CD4-positive, alpha-beta memory T cell (primary cell): ENCODE results near the gene CELF2. TPM values are rescaled to one million over a fixed set of nuclear protein-coding genes. Genes with fewer than 3 reads are reported as not detected.

ENCODE experiments used
- CTCF ChIA-PET: fragments of 350-600 bp; sonication (Branson Sonifier 250); formaldehyde crosslinking; loops from one replicate; lab custom pipeline; 2021; ENCODE audit warnings: inconsistent platforms; ENCODE audit not compliant: partially characterized antibody; lab: Charles Lee
- POLR2A ChIA-PET: fragments of 350-600 bp; sonication (Branson Sonifier 250); formaldehyde crosslinking; loops from one replicate; lab custom pipeline; 2021; ENCODE audit not compliant: partially characterized antibody; lab: Charles Lee
- DNase-seq, 5 donors: peaks; one replicate each; pipeline versions ENCODE4 v3.0.0 to v3.0.0-alpha.2; 2020 to 2022; ENCODE audit warnings: mixed read lengths in 1 of 5
- H3K27ac ChIP-seq: one replicate; pipeline ENCODE4 v1.7.0; 2013; ENCODE audit warnings: low read depth, low read length
- H3K27me3 ChIP-seq: 2 replicates; pipeline ENCODE4 v1.7.0; 2013; ENCODE audit warnings: mild to moderate bottlenecking, low read length, moderate library complexity; ENCODE audit not compliant: insufficient read depth
- H3K36me3 ChIP-seq: 2 replicates; pipeline ENCODE4 v1.7.0; 2013; ENCODE audit warnings: mild to moderate bottlenecking, low read length, moderate library complexity; ENCODE audit not compliant: insufficient read depth
- H3K4me1 ChIP-seq: 2 replicates; pipeline ENCODE4 v1.7.0; 2013; ENCODE audit warnings: mild to moderate bottlenecking, low read length, moderate library complexity; ENCODE audit not compliant: insufficient read depth
- H3K4me3 ChIP-seq, 2 donors: one replicate each; pipeline ENCODE4 v1.7.0; 2013; ENCODE audit warnings: low read length in 2 of 2, mild to moderate bottlenecking in 1 of 2
- H3K9me3 ChIP-seq, 2 donors: one replicate each; pipeline ENCODE4 v1.7.0; 2013; ENCODE audit warnings: low read length in 2 of 2, control low read depth in 1 of 2; ENCODE audit not compliant: control insufficient read depth in 1 of 2
- H3K27ac Mint-ChIP-seq, 7 donors: one replicate each; pipeline ENCODE4 v1.8.0; 2020 to 2021; ENCODE audit warnings: mixed read lengths in 7 of 7, mild to moderate bottlenecking in 6 of 7, inconsistent platforms in 3 of 7, moderate library complexity in 3 of 7
- H3K27me3 Mint-ChIP-seq, 2 donors: one replicate each; pipeline ENCODE4 v1.8.0; 2020 to 2021; ENCODE audit warnings: mixed read lengths in 2 of 2
- H3K36me3 Mint-ChIP-seq, 2 donors: one replicate each; pipeline ENCODE4 v1.8.0; 2020 to 2021; ENCODE audit warnings: mixed read lengths in 2 of 2, inconsistent platforms in 1 of 2, mild to moderate bottlenecking in 1 of 2
- H3K4me1 Mint-ChIP-seq, 4 donors: one replicate each; pipeline ENCODE4 v1.8.0; 2020 to 2021; ENCODE audit warnings: mixed read lengths in 4 of 4, mild to moderate bottlenecking in 1 of 4
- H3K4me3 Mint-ChIP-seq, 8 donors: one replicate each; pipeline ENCODE4 v1.8.0; 2020 to 2021; ENCODE audit warnings: mixed read lengths in 8 of 8, mild to moderate bottlenecking in 7 of 8, moderate library complexity in 6 of 8, inconsistent platforms in 3 of 8
- H3K9me3 Mint-ChIP-seq, 8 donors: one replicate each; pipeline ENCODE4 v1.8.0; 2020 to 2021; ENCODE audit warnings: mixed read lengths in 8 of 8, mild to moderate bottlenecking in 5 of 8, inconsistent platforms in 3 of 8, moderate library complexity in 1 of 8
- intact Hi-C: fragments of 100-400 bp; cut with micrococcal nuclease; formaldehyde crosslinking; loops from one replicate; pipeline ENCODE4 v1.15.1; 2023
- polyA plus RNA-seq, 2 donors: library from polyadenylated mRNA; unstranded; fragments of 300-500 nt; fragmentation: Illumina TruSeq; gene quantifications; one replicate each; pipeline ENCODE4 v1.2.3, GENCODE V29; 2021
- total RNA-seq, 2 experiments: library from RNA; stranded (reverse); gene quantifications; one replicate each; pipeline ENCODE4 v1.2.3, GENCODE V29; 2021

CELF2 gene
- total and polyA plus RNA-seq, 4 experiments from 2014 or later, result 122 to 180 (median 167) TPM

DNA sequence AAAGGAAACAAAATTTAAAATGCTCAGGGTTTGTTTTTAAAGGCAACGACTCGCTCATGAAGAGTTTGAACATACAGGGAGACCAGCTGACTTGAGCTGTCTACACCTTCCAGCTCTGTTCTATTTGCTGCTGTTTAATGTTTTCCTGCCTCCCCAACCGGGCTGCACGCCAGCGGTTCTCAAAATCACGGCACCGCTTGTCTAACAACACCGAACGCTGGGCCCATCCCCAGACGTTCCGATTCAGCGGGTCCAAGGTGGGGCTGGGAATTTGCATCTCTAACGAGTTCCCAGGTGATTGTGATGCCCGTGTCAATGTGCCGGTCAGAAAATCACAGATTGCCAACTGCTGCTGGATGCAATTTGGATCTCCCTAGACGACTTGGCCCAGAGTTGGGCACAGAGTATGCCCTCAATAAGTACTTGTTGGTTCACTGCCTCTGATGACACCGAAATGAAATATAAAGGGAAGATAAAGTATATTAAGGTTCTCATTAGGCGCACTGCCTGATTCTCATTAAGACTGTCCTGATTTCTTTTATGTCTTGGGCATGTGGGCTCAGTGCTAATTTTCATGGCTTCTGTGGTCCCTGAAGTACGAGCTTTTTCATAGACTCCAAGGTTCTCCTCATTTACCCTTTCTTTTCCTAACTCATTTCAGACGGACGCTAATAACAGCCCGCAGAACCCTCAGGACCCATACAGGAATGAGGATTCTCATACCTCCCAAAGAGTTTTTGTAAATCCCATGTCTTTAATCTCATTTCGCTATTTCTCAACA lies 28.5 kb downstream of the CELF2 start:
- H3K4me3 Mint-ChIP-seq, result no peak overlapping the region
- no peaks in the 10 kb centered on the region for H3K36me3 Mint-ChIP-seq
- H3K27me3 ChIP-seq, result no peaks in the 10 kb centered on the region
- H3K27ac ChIP-seq, result no peak overlapping the region
- ChIA-PET CTCF (no interaction called here), POLR2A (interaction anchor here (0.6 kb wide), 1 partner anchor 498 kb away, joined by 3 read pairs; no protein-coding TSS in a partner anchor)
- H3K27me3 Mint-ChIP-seq, result peaks cover 10 to 25% of the 10 kb centered on the region in 2 donors
- H3K36me3 ChIP-seq, result no peaks in the 10 kb centered on the region
- H3K9me3 Mint-ChIP-seq, result no peaks in the 10 kb centered on the region
- intact Hi-C loops, result no loop called here
- DNase-seq, result no peak
- H3K4me1 Mint-ChIP-seq, result no peaks in the 10 kb centered on the region
- H3K27ac Mint-ChIP-seq, result no peak overlapping the region
- no peaks in the 10 kb centered on the region for H3K9me3 ChIP-seq
- no peak overlapping the region for H3K4me3 ChIP-seq
- H3K4me1 ChIP-seq, result no peaks in the 10 kb centered on the region

- H3K4me1 ChIP-seq, result no peaks in the 10 kb centered on the region
- no peaks in the 10 kb centered on the region for H3K27me3 ChIP-seq
- Mint-ChIP-seq H3K27me3 (peaks cover 10 to 25% of the 10 kb centered on the region in 2 donors), H3K4me1 (no peaks in the 10 kb centered on the region), H3K27ac (no peak overlapping the region), H3K9me3 (no peaks in the 10 kb centered on the region), H3K4me3 (no peak overlapping the region), H3K36me3 (no peaks in the 10 kb centered on the region)
- no peaks in the 10 kb centered on the region for H3K9me3 ChIP-seq
- POLR2A ChIA-PET, result interaction anchor here (0.6 kb wide), 1 partner anchor 499 kb away, joined by 3 read pairs; no protein-coding TSS in a partner anchor
- no peak for DNase-seq
- CTCF ChIA-PET, result no interaction called here
- H3K36me3 ChIP-seq, result no peaks in the 10 kb centered on the region
- intact Hi-C loops, result no loop called here
- no peak overlapping the region for H3K27ac ChIP-seq
- H3K4me3 ChIP-seq, result no peak overlapping the region
Observed at GRCh38 chr10:11046776-11047160, 29.1 kb downstream of the CELF2 start.

DNA sequence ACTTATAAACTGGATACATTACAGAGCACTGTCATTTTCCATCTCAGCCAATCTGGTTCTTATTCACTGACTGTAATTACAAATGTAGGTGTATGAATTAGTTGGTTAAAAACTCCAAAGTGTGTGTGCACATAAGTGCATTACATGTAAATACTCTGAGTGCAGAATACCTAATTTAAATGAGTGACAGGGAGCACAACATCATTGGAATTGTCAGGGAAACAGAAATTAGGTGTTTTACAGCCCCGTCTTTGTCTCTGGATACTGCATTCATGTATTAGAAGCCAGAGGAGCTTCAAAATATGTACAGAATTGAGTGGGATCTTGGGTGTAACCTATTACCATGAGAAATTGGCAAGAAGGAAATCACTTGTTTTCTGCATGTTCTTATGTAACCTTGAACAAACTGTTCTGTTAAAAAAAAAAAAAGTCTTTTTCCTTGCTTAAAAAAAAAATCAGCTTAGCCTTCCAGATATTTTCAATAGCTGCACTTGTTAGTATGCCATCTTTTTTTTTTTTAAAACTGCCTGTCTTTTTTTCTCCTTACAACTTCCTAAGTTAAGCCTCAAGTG lies 31.1 kb downstream of the CELF2 start:
- no peak overlapping the region for H3K4me3 ChIP-seq
- DNase-seq, result no peak
- Mint-ChIP-seq H3K27ac (no peak overlapping the region), H3K36me3 (no peaks in the 10 kb centered on the region), H3K4me1 (no peaks in the 10 kb centered on the region), H3K9me3 (no peaks in the 10 kb centered on the region), H3K27me3 (peaks cover 10 to 27% of the 10 kb centered on the region in 2 donors), H3K4me3 (no peak overlapping the region)
- H3K27ac ChIP-seq, result no peak overlapping the region
- intact Hi-C loops, result no loop called here
- no peaks in the 10 kb centered on the region for H3K9me3 ChIP-seq
- H3K36me3 ChIP-seq, result no peaks in the 10 kb centered on the region
- H3K27me3 ChIP-seq, result no peaks in the 10 kb centered on the region
- ChIA-PET POLR2A (no interaction called here), CTCF (interaction anchor here (0.8 kb wide), 1 partner anchor 10 kb away, joined by 4 read pairs; no protein-coding TSS in a partner anchor)
- no peaks in the 10 kb centered on the region for H3K4me1 ChIP-seq

DNA sequence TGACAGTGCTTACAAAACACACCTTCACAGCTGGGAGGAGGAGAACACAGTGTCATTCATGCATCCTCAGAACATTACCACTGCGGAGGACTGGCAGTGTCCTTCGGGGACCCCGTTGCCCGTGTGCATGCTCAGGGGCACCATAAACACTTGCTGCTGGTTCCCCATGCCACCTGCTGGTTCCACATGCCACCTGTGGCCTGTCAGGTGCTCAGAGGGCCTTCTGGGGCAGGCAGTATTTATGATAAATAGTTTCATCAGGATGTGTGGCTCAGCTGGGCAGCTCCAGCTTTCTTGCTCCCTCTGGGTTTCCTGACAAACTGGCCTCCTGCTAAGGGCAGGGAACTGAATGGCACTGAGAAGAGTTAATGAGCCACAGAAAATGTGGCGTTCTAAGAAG lies 32.1 kb downstream of the CELF2 start:
- no peak overlapping the region for H3K4me3 Mint-ChIP-seq
- no peak for DNase-seq
- Histone ChIP-seq H3K9me3 (no peaks in the 10 kb centered on the region), H3K4me3 (no peak overlapping the region), H3K27me3 (no peaks in the 10 kb centered on the region), H3K36me3 (no peaks in the 10 kb centered on the region), H3K4me1 (no peaks in the 10 kb centered on the region), H3K27ac (no peak overlapping the region)
- no peaks in the 10 kb centered on the region for H3K9me3 Mint-ChIP-seq
- no peaks in the 10 kb centered on the region for H3K36me3 Mint-ChIP-seq
- H3K4me1 Mint-ChIP-seq, result no peaks in the 10 kb centered on the region
- intact Hi-C loops, result no loop called here
- peaks cover 7 to 24% of the 10 kb centered on the region in 2 donors for H3K27me3 Mint-ChIP-seq
- H3K27ac Mint-ChIP-seq, result peak overlapping the region in 1 of 7 donors; percentile 13
- POLR2A ChIA-PET, result no interaction called here
- CTCF ChIA-PET, result interaction anchor here (0.9 kb wide), 1 partner anchor 15 kb away, joined by 3 read pairs; no protein-coding TSS in a partner anchor

GRCh38 chr10:11050301-11051287 lies 32.9 kb downstream of the CELF2 start:
- Mint-ChIP-seq H3K36me3 (no peaks in the 10 kb centered on the region), H3K4me3 (no peak overlapping the region), H3K9me3 (no peaks in the 10 kb centered on the region), H3K27me3 (peaks cover 7 to 20% of the 10 kb centered on the region in 2 donors), H3K27ac (no peak overlapping the region), H3K4me1 (no peaks in the 10 kb centered on the region)
- ChIA-PET CTCF (interaction anchor here (0.9 to 1.1 kb wide), 2 partner anchors 16 to 21 kb away, joined by 3 read pairs; no protein-coding TSS in a partner anchor), POLR2A (no interaction called here)
- Histone ChIP-seq H3K4me1 (no peaks in the 10 kb centered on the region), H3K27me3 (no peaks in the 10 kb centered on the region), H3K9me3 (no peaks in the 10 kb centered on the region), H3K4me3 (no peak overlapping the region), H3K36me3 (no peaks in the 10 kb centered on the region), H3K27ac (no peak overlapping the region)
- DNase-seq, result no peak
- intact Hi-C loops, result no loop called here

GRCh38 chr10:11057018-11057417 lies 39.3 kb downstream of the CELF2 start:
- ChIA-PET POLR2A (no interaction called here), CTCF (no interaction called here)
- no peaks in the 10 kb centered on the region for H3K27me3 ChIP-seq
- no peaks in the 10 kb centered on the region for H3K4me1 Mint-ChIP-seq
- no peak overlapping the region for H3K4me3 ChIP-seq
- no peak overlapping the region for H3K27ac Mint-ChIP-seq
- H3K36me3 Mint-ChIP-seq, result no peaks in the 10 kb centered on the region
- intact Hi-C loops, result no loop called here
- no peak overlapping the region for H3K4me3 Mint-ChIP-seq
- H3K27me3 Mint-ChIP-seq, result peaks cover 10 to 13% of the 10 kb centered on the region in 2 donors
- H3K9me3 ChIP-seq, result no peaks in the 10 kb centered on the region
- no peaks in the 10 kb centered on the region for H3K4me1 ChIP-seq
- no peak for DNase-seq
- H3K27ac ChIP-seq, result no peak overlapping the region
- H3K9me3 Mint-ChIP-seq, result peaks cover 0 to 2% (median 0%) of the 10 kb centered on the region in 8 donors
- no peaks in the 10 kb centered on the region for H3K36me3 ChIP-seq
